Adipocyte (in vitro differentiated cells): ENCODE data around the gene PSKH1.
A peak's percentile ranks its signal among the peaks of the same experiment; 100 is the strongest.

Source experiments
- DNase-seq: peaks from one replicate; pipeline ENCODE4 v3.0.0-alpha.2; 2015; ENCODE audit warnings: low read depth
- H3K27me3 ChIP-seq: replicated peaks from 2 replicates; pipeline ENCODE4 v1.7.0; 2013; ENCODE audit warnings: mild to moderate bottlenecking, low read length, moderate library complexity; ENCODE audit not compliant: control insufficient read depth, insufficient read depth
- H3K36me3 ChIP-seq: 2 replicates; pipeline ENCODE4 v1.7.0; 2013; ENCODE audit warnings: low read length, mild to moderate bottlenecking, moderate library complexity; ENCODE audit not compliant: control insufficient read depth, insufficient read depth, severe bottlenecking
- H3K4me1 ChIP-seq: 2 replicates; pipeline ENCODE4 v1.7.0; 2013; ENCODE audit warnings: mild to moderate bottlenecking, low read length, moderate library complexity; ENCODE audit not compliant: control insufficient read depth, insufficient read depth
- H3K4me3 ChIP-seq: 2 replicates; pipeline ENCODE4 v1.7.0; 2013; ENCODE audit warnings: mild to moderate bottlenecking, low read length, moderate library complexity
- H3K9ac ChIP-seq: 2 replicates; pipeline ENCODE4 v1.7.0; 2013; ENCODE audit warnings: mild to moderate bottlenecking, low read length, moderate library complexity
- H3K9me3 ChIP-seq: 2 replicates; pipeline ENCODE4 v1.7.0; 2013; ENCODE audit warnings: mild to moderate bottlenecking, low read length, moderate library complexity; ENCODE audit not compliant: control insufficient read depth

The PSKH1 gene

GRCh38 chr16:67917140-67917851 lies 24.2 kb downstream of the PSKH1 start:
- peak; percentile 65 for DNase-seq
- Histone ChIP-seq H3K4me3 (no peak overlapping the region), H3K4me1 (peaks cover 19% of the 10 kb centered on the region), H3K9me3 (no peaks in the 10 kb centered on the region), H3K27me3 (no peaks in the 10 kb centered on the region), H3K36me3 (peaks cover under 1% of the 10 kb centered on the region), H3K9ac (no peak overlapping the region)

GRCh38 chr16:67917852-67918236 lies 24.8 kb downstream of the PSKH1 start:
- Histone ChIP-seq H3K4me3 (no peak overlapping the region), H3K27me3 (no peaks in the 10 kb centered on the region), H3K4me1 (peaks cover 19% of the 10 kb centered on the region), H3K9ac (no peak overlapping the region), H3K9me3 (no peaks in the 10 kb centered on the region), H3K36me3 (no peaks in the 10 kb centered on the region)
- peak; percentile 74 for DNase-seq

GRCh38 chr16:67919622-67920221 lies 26.7 kb downstream of the PSKH1 start:
- no peak overlapping the region for H3K9ac ChIP-seq
- no peak for DNase-seq
- H3K4me3 ChIP-seq, result no peak overlapping the region
- H3K4me1 ChIP-seq, result peaks cover 19% of the 10 kb centered on the region
- no peaks in the 10 kb centered on the region for H3K36me3 ChIP-seq
- H3K27me3 ChIP-seq, result no peaks in the 10 kb centered on the region
- H3K9me3 ChIP-seq, result no peaks in the 10 kb centered on the region

GRCh38 chr16:67922221-67922620 lies 29.2 kb downstream of the PSKH1 start:
- Histone ChIP-seq H3K36me3 (peaks cover 3% of the 10 kb centered on the region), H3K9me3 (no peaks in the 10 kb centered on the region), H3K4me1 (peaks cover 21% of the 10 kb centered on the region), H3K4me3 (no peak overlapping the region), H3K9ac (no peak overlapping the region), H3K27me3 (no peaks in the 10 kb centered on the region)
- DNase-seq, result no peak

- no peak for DNase-seq
- Histone ChIP-seq H3K9me3 (no peaks in the 10 kb centered on the region), H3K36me3 (peaks cover 8% of the 10 kb centered on the region), H3K4me3 (no peak overlapping the region), H3K9ac (no peak overlapping the region), H3K4me1 (peaks cover 16% of the 10 kb centered on the region), H3K27me3 (no peaks in the 10 kb centered on the region)
These were observed 29.7 kb downstream of the PSKH1 start for GRCh38 chr16:67922740-67923139.

GRCh38 chr16:67923414-67924116 lies 30.5 kb downstream of the PSKH1 start:
- Histone ChIP-seq H3K36me3 (peaks cover 16% of the 10 kb centered on the region), H3K9me3 (no peaks in the 10 kb centered on the region), H3K27me3 (no peaks in the 10 kb centered on the region), H3K4me3 (no peak overlapping the region), H3K4me1 (peaks cover 10% of the 10 kb centered on the region), H3K9ac (no peak overlapping the region)
- no peak for DNase-seq

GRCh38 chr16:67924140-67924906 lies 31.3 kb downstream of the PSKH1 start:
- H3K4me1 ChIP-seq, result peaks cover 10% of the 10 kb centered on the region
- peaks cover 24% of the 10 kb centered on the region for H3K36me3 ChIP-seq
- DNase-seq, result no peak
- H3K9ac ChIP-seq, result no peak overlapping the region
- no peaks in the 10 kb centered on the region for H3K27me3 ChIP-seq
- no peaks in the 10 kb centered on the region for H3K9me3 ChIP-seq
- no peak overlapping the region for H3K4me3 ChIP-seq

- peak; percentile 40 for DNase-seq
- H3K36me3 ChIP-seq, result peaks cover 35% of the 10 kb centered on the region
These were observed 33.2 kb downstream of the PSKH1 start for GRCh38 chr16:67926181-67926750.

GRCh38 chr16:67927131-67927941 lies 34.3 kb downstream of the PSKH1 start:
- Histone ChIP-seq H3K4me1 (peaks cover 10% of the 10 kb centered on the region), H3K36me3 (peaks cover 35% of the 10 kb centered on the region), H3K9me3 (no peaks in the 10 kb centered on the region), H3K27me3 (no peaks in the 10 kb centered on the region), H3K4me3 (no peak overlapping the region), H3K9ac (no peak overlapping the region)
- DNase-seq, result no peak

More at GRCh38 chr16:67926181-67926750, 33.2 kb downstream of the PSKH1 start:
- no peaks in the 10 kb centered on the region for H3K9me3 ChIP-seq
- H3K9ac ChIP-seq, result peak overlapping the region; percentile 28
- H3K27me3 ChIP-seq, result no peaks in the 10 kb centered on the region
- no peak overlapping the region for H3K4me3 ChIP-seq
- peaks cover 10% of the 10 kb centered on the region for H3K4me1 ChIP-seq

- DNase-seq, result no peak
- Histone ChIP-seq H3K36me3 (peaks cover 35% of the 10 kb centered on the region), H3K4me3 (no peak overlapping the region), H3K9me3 (no peaks in the 10 kb centered on the region), H3K9ac (no peak overlapping the region), H3K27me3 (no peaks in the 10 kb centered on the region), H3K4me1 (peaks cover 10% of the 10 kb centered on the region)
These were observed 35.1 kb downstream of the PSKH1 start for GRCh38 chr16:67928147-67928546.
